HEK293 (cell line): Measurements from ENCODE around the gene RAVER2.

Experiments
- CTCF ChIA-PET: fragments of 350-600 bp; formaldehyde crosslinking; extraction: SDS; loops from one replicate; lab custom pipeline; 2021; ENCODE audit warnings: antibody characterized with exemption; lab: Yijun Ruan, JAX
- POLR2A ChIA-PET: fragments of 300-600 bp; formaldehyde crosslinking; extraction: SDS; loops from one replicate; lab custom pipeline; 2020; ENCODE audit warnings: antibody characterized with exemption, inconsistent platforms; lab: Yijun Ruan, JAX
- H3K27ac ChIP-seq: fragments of 200-500 bp; sonication (Bioruptor generic); 2 replicates; pipeline ENCODE4 v1.5.1; 2014; ENCODE audit warnings: low read depth, low read length, control low read depth, inconsistent platforms; ENCODE audit errors: extremely low read depth
- H3K36me3 ChIP-seq, 2 experiments: fragments of 200-500 bp in 1 of 2; sonication (Bioruptor generic) in 1 of 2; 1 replicate in 1 of 2; 2 replicates in 1 of 2; pipeline ENCODE4 v1.5.1; 2014 to 2017; ENCODE audit warnings: inconsistent platforms in 2 of 2, low read length in 2 of 2; ENCODE audit not compliant: control insufficient read depth in 2 of 2, insufficient read depth in 1 of 2
- H3K4me1 ChIP-seq: fragments of 200-500 bp; sonication (Bioruptor generic); 2 replicates; pipeline ENCODE4 v1.5.1; 2014; ENCODE audit warnings: mild to moderate bottlenecking, low read length, inconsistent platforms; ENCODE audit not compliant: control insufficient read depth, insufficient read depth
- H3K4me3 ChIP-seq: 2 replicates; pipeline ENCODE4 v1.5.1; 2011; ENCODE audit warnings: low read depth, mild to moderate bottlenecking, control low read depth, low read length, moderate library complexity
- H3K9me3 ChIP-seq: fragments of 200-500 bp; sonication (Bioruptor generic); 2 replicates; pipeline ENCODE4 v1.5.1; 2014; ENCODE audit warnings: low read depth, low read length, inconsistent platforms; ENCODE audit not compliant: control insufficient read depth, insufficient read depth
- KLF8 ChIP-seq: fragments of 450-650 bp; formaldehyde crosslinking; IDR thresholded peaks from 2 replicates; pipeline ENCODE4 v1.5.1; 2016; ENCODE audit warnings: missing biosample characterization, missing genetic modification characterization
- SALL2 ChIP-seq: fragments of 450-650 bp; formaldehyde crosslinking; IDR thresholded peaks from 2 replicates; pipeline ENCODE4 v1.5.0; 2017; ENCODE audit warnings: missing biosample characterization, mild to moderate bottlenecking, missing genetic modification characterization, borderline replicate concordance
- ZBTB20 ChIP-seq: fragments of 450-650 bp; formaldehyde crosslinking; IDR thresholded peaks from 2 replicates; pipeline ENCODE4 v1.5.1; 2016; ENCODE audit warnings: missing biosample characterization, missing genetic modification characterization
- ZIC2 ChIP-seq: fragments of 450-650 bp; formaldehyde crosslinking; IDR thresholded peaks from 2 replicates; pipeline ENCODE4 v1.5.1; 2016; ENCODE audit warnings: missing biosample characterization, missing genetic modification characterization
- ZNF10 ChIP-seq: fragments of 450-650 bp; formaldehyde crosslinking; IDR thresholded peaks from 2 replicates; pipeline ENCODE4 v1.5.1; 2017; ENCODE audit warnings: missing biosample characterization, missing genetic modification characterization
- ZNF133 ChIP-seq: fragments of 450-650 bp; formaldehyde crosslinking; IDR thresholded peaks from 2 replicates; pipeline ENCODE4 v1.5.1; 2016; ENCODE audit warnings: missing biosample characterization, missing genetic modification characterization
- ZNF155 ChIP-seq: fragments of 450-650 bp; formaldehyde crosslinking; IDR thresholded peaks from 2 replicates; pipeline ENCODE4 v1.5.1; 2016; ENCODE audit warnings: missing biosample characterization, missing genetic modification characterization
- ZNF169 ChIP-seq: fragments of 450-650 bp; formaldehyde crosslinking; IDR thresholded peaks from 2 replicates; pipeline ENCODE4 v1.5.1; 2016; ENCODE audit warnings: missing biosample characterization, missing genetic modification characterization
- ZNF2 ChIP-seq: fragments of 450-650 bp; formaldehyde crosslinking; IDR thresholded peaks from 2 replicates; pipeline ENCODE4 v1.5.1; 2016; ENCODE audit warnings: missing biosample characterization, missing genetic modification characterization
- ZNF23 ChIP-seq: fragments of 450-650 bp; formaldehyde crosslinking; IDR thresholded peaks from 2 replicates; pipeline ENCODE4 v1.5.1; 2016; ENCODE audit warnings: missing biosample characterization, missing genetic modification characterization, borderline replicate concordance
- ZNF302 ChIP-seq: fragments of 450-650 bp; formaldehyde crosslinking; IDR thresholded peaks from 2 replicates; pipeline ENCODE4 v1.5.1; 2016; ENCODE audit warnings: missing biosample characterization, missing genetic modification characterization, low read depth
- ZNF394 ChIP-seq: fragments of 450-650 bp; formaldehyde crosslinking; IDR thresholded peaks from 2 replicates; pipeline ENCODE4 v1.5.1; 2016; ENCODE audit warnings: missing biosample characterization, missing genetic modification characterization, mild to moderate bottlenecking, moderate library complexity, borderline replicate concordance
- ZNF48 ChIP-seq: fragments of 450-650 bp; formaldehyde crosslinking; IDR thresholded peaks from 2 replicates; pipeline ENCODE4 v1.5.1; 2016; ENCODE audit warnings: missing biosample characterization, missing genetic modification characterization
- ZNF501 ChIP-seq: fragments of 450-650 bp; formaldehyde crosslinking; IDR thresholded peaks from 2 replicates; pipeline ENCODE4 v1.5.1; 2016; ENCODE audit warnings: missing biosample characterization, missing genetic modification characterization
- ZNF555 ChIP-seq: fragments of 450-650 bp; formaldehyde crosslinking; conservative IDR thresholded peaks from 2 replicates; pipeline ENCODE4 v1.5.1; 2017; ENCODE audit warnings: missing biosample characterization, mild to moderate bottlenecking, missing genetic modification characterization, inconsistent platforms
- ZNF558 ChIP-seq: fragments of 450-650 bp; formaldehyde crosslinking; IDR thresholded peaks from 2 replicates; pipeline ENCODE4 v1.5.1; 2016; ENCODE audit warnings: missing biosample characterization, missing genetic modification characterization
- ZNF660 ChIP-seq: fragments of 450-650 bp; IDR thresholded peaks from 2 replicates; pipeline ENCODE4 v1.5.1; 2018; ENCODE audit warnings: missing biosample characterization, mild to moderate bottlenecking, missing genetic modification characterization
- ZNF664 ChIP-seq: fragments of 450-650 bp; formaldehyde crosslinking; IDR thresholded peaks from 2 replicates; pipeline ENCODE4 v1.5.1; 2016; ENCODE audit warnings: missing biosample characterization, missing genetic modification characterization
- ZNF768 ChIP-seq: fragments of 450-650 bp; formaldehyde crosslinking; IDR thresholded peaks from 2 replicates; pipeline ENCODE4 v1.5.1; 2018; ENCODE audit warnings: missing biosample characterization, mild to moderate bottlenecking, missing genetic modification characterization
- ZNF843 ChIP-seq: fragments of 450-650 bp; formaldehyde crosslinking; IDR thresholded peaks from 2 replicates; pipeline ENCODE4 v1.5.1; 2016; ENCODE audit warnings: missing biosample characterization, missing genetic modification characterization
- TF ChIP-seq, protein P1 (sequence below): sonication (generic); formaldehyde crosslinking; IDR thresholded peaks from 2 replicates; pipeline ENCODE4 v1.8.1; 2022; ENCODE audit warnings: mild to moderate bottlenecking, moderate library complexity, missing genetic modification reagents
- TF ChIP-seq, protein P2 (sequence below): fragments of 450-650 bp; formaldehyde crosslinking; IDR thresholded peaks from 2 replicates; pipeline ENCODE4 v1.5.1; 2017; ENCODE audit warnings: missing biosample characterization, missing genetic modification characterization

Gene RAVER2

DNA sequence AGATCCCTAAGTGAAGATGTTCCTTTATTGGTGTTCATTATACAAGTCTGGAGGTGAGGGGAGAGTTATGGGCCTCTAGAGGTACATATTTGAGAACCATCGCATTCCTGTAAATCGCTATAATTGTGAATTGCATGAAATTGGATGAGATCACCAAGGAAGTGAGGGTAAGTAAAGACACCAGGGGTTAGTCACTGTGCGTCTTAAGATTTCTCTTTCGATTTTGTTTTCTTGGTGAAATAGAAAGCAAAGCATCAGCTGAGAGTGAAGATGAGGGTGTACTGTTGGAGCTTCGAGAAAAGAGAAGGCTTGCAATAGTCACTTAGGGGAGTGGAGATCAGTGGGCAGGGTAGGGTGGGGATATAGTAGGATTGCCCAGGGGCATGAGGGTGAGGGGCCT is 82.1 kb downstream of the RAVER2 start:
- Histone ChIP-seq H3K27ac (no peak overlapping the region), H3K4me3 (no peak overlapping the region), H3K36me3 (peaks cover 0 to 33% of the 10 kb centered on the region in 2 experiments; a peak in 1 of 3 replicates), H3K4me1 (no peaks in the 10 kb centered on the region), H3K9me3 (no peaks in the 10 kb centered on the region)
- TF ChIP-seq ZNF664 (tag by site-specific recombination) (no peak), ZNF169 (tag by site-specific recombination) (no peak), ZIC2 (tag by site-specific recombination) (no peak), ZBTB20 (tag by site-specific recombination) (no peak), ZNF394 (no peak), ZNF10 (tag by site-specific recombination) (no peak)
- TF ChIP-seq, protein P1, sequence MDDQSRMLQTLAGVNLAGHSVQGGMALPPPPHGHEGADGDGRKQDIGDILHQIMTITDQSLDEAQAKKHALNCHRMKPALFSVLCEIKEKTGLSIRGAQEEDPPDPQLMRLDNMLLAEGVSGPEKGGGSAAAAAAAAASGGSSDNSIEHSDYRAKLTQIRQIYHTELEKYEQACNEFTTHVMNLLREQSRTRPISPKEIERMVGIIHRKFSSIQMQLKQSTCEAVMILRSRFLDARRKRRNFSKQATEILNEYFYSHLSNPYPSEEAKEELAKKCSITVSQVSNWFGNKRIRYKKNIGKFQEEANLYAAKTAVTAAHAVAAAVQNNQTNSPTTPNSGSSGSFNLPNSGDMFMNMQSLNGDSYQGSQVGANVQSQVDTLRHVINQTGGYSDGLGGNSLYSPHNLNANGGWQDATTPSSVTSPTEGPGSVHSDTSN, result no peak
- TF ChIP-seq, protein P2, sequence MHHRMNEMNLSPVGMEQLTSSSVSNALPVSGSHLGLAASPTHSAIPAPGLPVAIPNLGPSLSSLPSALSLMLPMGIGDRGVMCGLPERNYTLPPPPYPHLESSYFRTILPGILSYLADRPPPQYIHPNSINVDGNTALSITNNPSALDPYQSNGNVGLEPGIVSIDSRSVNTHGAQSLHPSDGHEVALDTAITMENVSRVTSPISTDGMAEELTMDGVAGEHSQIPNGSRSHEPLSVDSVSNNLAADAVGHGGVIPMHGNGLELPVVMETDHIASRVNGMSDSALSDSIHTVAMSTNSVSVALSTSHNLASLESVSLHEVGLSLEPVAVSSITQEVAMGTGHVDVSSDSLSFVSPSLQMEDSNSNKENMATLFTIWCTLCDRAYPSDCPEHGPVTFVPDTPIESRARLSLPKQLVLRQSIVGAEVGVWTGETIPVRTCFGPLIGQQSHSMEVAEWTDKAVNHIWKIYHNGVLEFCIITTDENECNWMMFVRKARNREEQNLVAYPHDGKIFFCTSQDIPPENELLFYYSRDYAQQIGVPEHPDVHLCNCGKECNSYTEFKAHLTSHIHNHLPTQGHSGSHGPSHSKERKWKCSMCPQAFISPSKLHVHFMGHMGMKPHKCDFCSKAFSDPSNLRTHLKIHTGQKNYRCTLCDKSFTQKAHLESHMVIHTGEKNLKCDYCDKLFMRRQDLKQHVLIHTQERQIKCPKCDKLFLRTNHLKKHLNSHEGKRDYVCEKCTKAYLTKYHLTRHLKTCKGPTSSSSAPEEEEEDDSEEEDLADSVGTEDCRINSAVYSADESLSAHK (tag by site-specific recombination), result no peak
- POLR2A ChIA-PET, result interaction anchor here (0.6 kb wide), 1 partner anchor 47 kb away, joined by 4 read pairs; no protein-coding TSS in a partner anchor
- CTCF ChIA-PET, result no interaction called here

DNA sequence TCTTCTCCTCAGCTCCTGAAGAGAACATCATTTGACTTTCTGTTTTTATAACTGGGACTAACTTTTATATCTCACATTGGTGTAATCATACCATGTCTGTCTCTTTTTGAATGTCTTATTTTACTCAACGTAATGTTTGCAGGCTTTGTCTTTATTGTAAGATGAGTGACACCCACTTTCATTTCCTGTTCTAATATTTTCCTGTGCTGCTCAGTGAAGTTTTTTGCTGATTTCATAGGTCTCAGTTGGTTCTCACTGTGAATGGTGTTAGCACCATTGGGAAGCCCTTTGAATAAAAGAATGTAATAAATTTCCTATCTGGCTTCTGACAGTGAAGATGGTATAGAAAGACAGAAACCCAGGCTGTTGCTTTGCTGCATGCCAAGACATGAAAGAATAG is 84.0 kb downstream of the RAVER2 start:
- no peak overlapping the region for H3K4me3 ChIP-seq
- ChIA-PET CTCF (no interaction called here), POLR2A (no interaction called here)
- TF ChIP-seq SALL2 (tag by site-specific recombination) (no peak), ZNF133 (tag by site-specific recombination) (no peak), KLF8 (tag by site-specific recombination) (no peak), ZNF558 (tag by site-specific recombination) (no peak), ZNF48 (tag by site-specific recombination) (no peak), ZNF302 (no peak), ZNF155 (tag by site-specific recombination) (no peak), ZNF501 (no peak), ZNF768 (tag by site-specific recombination) (no peak), ZNF555 (tag by site-specific recombination) (no peak), ZNF660 (no peak), ZNF23 (tag by site-specific recombination) (no peak), ZNF2 (no peak), ZNF843 (tag by site-specific recombination) (no peak)
- no peak overlapping the region for H3K27ac ChIP-seq
- peaks cover 3 to 52% of the 10 kb centered on the region in 2 experiments; a peak in 2 of 3 replicates for H3K36me3 ChIP-seq
- H3K4me1 ChIP-seq, result no peaks in the 10 kb centered on the region
- H3K9me3 ChIP-seq, result no peaks in the 10 kb centered on the region
